Fibroblast of the aortic adventitia (primary cell): Measurements from ENCODE around the gene VWA2. TPM values are rescaled to one million over a fixed set of nuclear protein-coding genes. Genes with fewer than 3 reads are reported as not detected.

Source experiments
- DNase-seq: peaks from one replicate; pipeline ENCODE4 v3.0.0-alpha.2; 2010; ENCODE audit warnings: low read depth
- H3K4me3 ChIP-seq: 2 replicates; pipeline ENCODE4 v1.5.1; 2011; ENCODE audit warnings: low read depth, mild to moderate bottlenecking, control low read depth, low read length, moderate library complexity
- CTCF ChIP-seq: IDR thresholded peaks from 2 replicates; pipeline ENCODE4 v1.5.1; 2011; ENCODE audit warnings: mild to moderate bottlenecking, low read length, control low read depth, inconsistent platforms; ENCODE audit not compliant: insufficient read depth
- total RNA-seq: library from RNA; depleted of rRNA; stranded (reverse); fragments of >200 nt; gene quantifications from 2 replicates; pipeline ENCODE4 v1.2.3, GENCODE V29; 2012; ENCODE audit warnings: low replicate concordance

The VWA2 gene
- total RNA-seq, 1 donor = 0.09 TPM

DNA sequence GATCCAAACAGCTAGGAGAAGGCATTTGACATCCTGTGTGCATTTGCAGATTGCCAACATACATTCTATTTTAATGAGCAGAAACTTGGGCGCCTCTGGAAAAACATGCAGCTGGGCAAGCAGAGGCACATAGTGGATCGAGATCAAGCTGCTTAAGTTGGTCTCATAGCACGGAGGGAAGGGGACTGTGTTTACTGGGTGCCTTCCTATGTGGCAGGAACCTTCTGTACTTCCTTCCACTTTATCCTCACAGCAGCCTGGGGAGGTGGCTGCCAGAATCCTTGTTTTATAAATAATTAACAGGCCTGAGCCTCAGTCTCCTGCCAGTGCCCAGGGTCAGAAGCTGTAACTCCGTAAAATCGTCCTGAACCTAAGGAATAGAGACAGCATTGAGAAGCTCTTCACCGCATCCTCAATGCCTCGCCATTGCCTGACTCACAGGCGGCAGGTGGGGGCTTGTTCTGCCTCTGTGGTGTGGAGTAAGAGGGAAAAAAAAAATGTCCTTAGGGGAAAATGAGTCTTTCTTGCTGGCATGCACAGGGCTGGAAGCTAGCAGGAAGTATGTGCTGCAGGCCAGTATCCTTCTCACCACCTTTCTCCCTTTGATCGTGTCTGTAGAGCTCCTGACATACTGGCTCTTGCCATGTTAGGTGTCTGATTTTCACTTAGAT is 6.2 kb downstream of the VWA2 start:
- no peak for DNase-seq
- no peak for TF ChIP-seq CTCF
- no peak overlapping the region for H3K4me3 ChIP-seq

- no peak overlapping the region for H3K4me3 ChIP-seq
- DNase-seq = no peak
- no peak for TF ChIP-seq CTCF
Observed at GRCh38 chr10:114246679-114247305, 7.7 kb downstream of the VWA2 start.

DNA sequence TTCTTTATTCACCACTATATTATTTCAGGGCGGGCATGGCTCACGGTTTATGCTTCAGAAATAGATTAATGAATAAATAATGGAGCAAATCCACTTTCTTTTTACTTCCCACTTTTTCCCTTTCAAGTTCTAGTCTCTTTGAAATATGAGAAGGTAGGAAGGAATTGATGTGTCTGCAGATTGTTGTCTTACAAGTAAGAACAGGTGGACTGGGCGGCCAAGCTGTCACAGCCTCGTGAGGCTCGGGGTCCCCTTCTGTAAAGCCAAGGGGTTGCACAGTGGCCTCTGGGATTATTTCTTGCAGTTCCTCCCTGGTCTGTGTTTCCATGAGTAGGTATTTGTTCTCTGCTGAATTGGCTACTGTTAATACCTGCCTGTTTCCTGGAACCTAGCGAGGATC is 11.2 kb downstream of the VWA2 start:
- no peak overlapping the region for H3K4me3 ChIP-seq
- TF ChIP-seq CTCF = no peak
- no peak for DNase-seq

GRCh38 chr10:114250716-114251115 is 11.7 kb downstream of the VWA2 start:
- DNase-seq = no peak
- H3K4me3 ChIP-seq = no peak overlapping the region
- TF ChIP-seq CTCF = no peak

DNA sequence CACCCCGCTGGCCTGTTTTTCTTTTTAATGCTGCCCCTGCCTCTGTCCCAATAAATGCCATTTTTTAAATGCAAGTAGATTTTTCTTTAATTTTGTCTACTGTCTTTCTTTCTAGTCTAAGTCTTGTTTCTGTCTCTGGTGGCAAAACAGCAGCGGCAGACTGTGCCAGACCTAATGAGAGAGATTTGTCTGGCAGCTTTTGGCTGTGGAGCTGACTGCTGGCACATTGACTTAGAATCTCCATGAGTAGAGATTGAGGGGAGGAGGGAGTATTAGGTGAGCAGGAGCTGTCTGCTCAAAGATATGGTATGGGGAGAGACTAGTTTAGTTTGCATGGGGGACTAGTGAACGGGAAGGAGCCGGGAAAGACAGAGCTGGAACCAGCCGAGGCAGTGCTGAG is 13.0 kb downstream of the VWA2 start:
- no peak for TF ChIP-seq CTCF
- DNase-seq = no peak
- H3K4me3 ChIP-seq = no peak overlapping the region

GRCh38 chr10:114252883-114253282 is 13.8 kb downstream of the VWA2 start:
- no peak for TF ChIP-seq CTCF
- H3K4me3 ChIP-seq = no peak overlapping the region
- no peak for DNase-seq
